Type B pancreatic cell (in vitro differentiated cells): ENCODE results near the gene AFTPH. TPM values are rescaled to one million over a fixed set of nuclear protein-coding genes. Genes with fewer than 3 reads are reported as not detected.
A peak's percentile ranks its signal among the peaks of the same experiment; 100 is the strongest.

Experiments used
- DNase-seq: peaks from one replicate; pipeline ENCODE4 v3.0.0; 2021; ENCODE audit warnings: mixed read lengths; ENCODE audit not compliant: unreplicated experiment; ENCODE audit errors: extremely low spot score
- H3K27ac Mint-ChIP-seq: 2 replicates; pipeline ENCODE4 v1.8.0; 2021; ENCODE audit warnings: mild to moderate bottlenecking, mixed read lengths
- H3K27me3 Mint-ChIP-seq: 2 replicates; pipeline ENCODE4 v1.8.0; 2021; ENCODE audit warnings: mixed read lengths
- H3K36me3 Mint-ChIP-seq: 2 replicates; pipeline ENCODE4 v1.8.0; 2021; ENCODE audit warnings: mixed read lengths
- H3K4me1 Mint-ChIP-seq: one replicate; pipeline ENCODE4 v1.8.0; 2021; ENCODE audit warnings: mixed read lengths; ENCODE audit not compliant: unreplicated experiment
- H3K4me3 Mint-ChIP-seq: 2 replicates; pipeline ENCODE4 v1.8.0; 2021; ENCODE audit warnings: mild to moderate bottlenecking, mixed read lengths
- H3K9me3 Mint-ChIP-seq: 2 replicates; pipeline ENCODE4 v1.8.0; 2021; ENCODE audit warnings: mixed read lengths
- CTCF ChIP-seq: fragments of 200-600 bp; sonication (generic); conservative IDR thresholded peaks from 2 replicates; pipeline ENCODE4 v1.5.0; 2021; ENCODE audit warnings: antibody characterized with exemption, mild to moderate bottlenecking
- total RNA-seq: library from RNA; stranded (reverse); gene quantifications from 2 replicates; pipeline ENCODE4 v1.2.1, GENCODE V29; 2021; ENCODE audit warnings: low replicate concordance

The AFTPH gene
- total RNA-seq, 1 donor from 2014 or later, result 26.4 TPM

GRCh38 chr2:64485961-64486360, 38.2 kb upstream of the AFTPH start:
- Mint-ChIP-seq H3K4me1 (peaks cover 35% of the 10 kb centered on the region), H3K4me3 (no peak overlapping the region), H3K27me3 (peaks cover 6% of the 10 kb centered on the region), H3K36me3 (no peaks in the 10 kb centered on the region), H3K9me3 (no peaks in the 10 kb centered on the region), H3K27ac (peak overlapping the region; percentile 44)
- no peak for TF ChIP-seq CTCF
- DNase-seq, result no peak

- peaks cover 6% of the 10 kb centered on the region for H3K27me3 Mint-ChIP-seq
- TF ChIP-seq CTCF, result no peak
- H3K4me3 Mint-ChIP-seq, result no peak overlapping the region
- H3K27ac Mint-ChIP-seq, result no peak overlapping the region
- DNase-seq, result no peak
- H3K4me1 Mint-ChIP-seq, result peaks cover 36% of the 10 kb centered on the region
- H3K9me3 Mint-ChIP-seq, result no peaks in the 10 kb centered on the region
- H3K36me3 Mint-ChIP-seq, result no peaks in the 10 kb centered on the region
Measured at GRCh38 chr2:64487256-64488049, 36.7 kb upstream of the AFTPH start.

DNA sequence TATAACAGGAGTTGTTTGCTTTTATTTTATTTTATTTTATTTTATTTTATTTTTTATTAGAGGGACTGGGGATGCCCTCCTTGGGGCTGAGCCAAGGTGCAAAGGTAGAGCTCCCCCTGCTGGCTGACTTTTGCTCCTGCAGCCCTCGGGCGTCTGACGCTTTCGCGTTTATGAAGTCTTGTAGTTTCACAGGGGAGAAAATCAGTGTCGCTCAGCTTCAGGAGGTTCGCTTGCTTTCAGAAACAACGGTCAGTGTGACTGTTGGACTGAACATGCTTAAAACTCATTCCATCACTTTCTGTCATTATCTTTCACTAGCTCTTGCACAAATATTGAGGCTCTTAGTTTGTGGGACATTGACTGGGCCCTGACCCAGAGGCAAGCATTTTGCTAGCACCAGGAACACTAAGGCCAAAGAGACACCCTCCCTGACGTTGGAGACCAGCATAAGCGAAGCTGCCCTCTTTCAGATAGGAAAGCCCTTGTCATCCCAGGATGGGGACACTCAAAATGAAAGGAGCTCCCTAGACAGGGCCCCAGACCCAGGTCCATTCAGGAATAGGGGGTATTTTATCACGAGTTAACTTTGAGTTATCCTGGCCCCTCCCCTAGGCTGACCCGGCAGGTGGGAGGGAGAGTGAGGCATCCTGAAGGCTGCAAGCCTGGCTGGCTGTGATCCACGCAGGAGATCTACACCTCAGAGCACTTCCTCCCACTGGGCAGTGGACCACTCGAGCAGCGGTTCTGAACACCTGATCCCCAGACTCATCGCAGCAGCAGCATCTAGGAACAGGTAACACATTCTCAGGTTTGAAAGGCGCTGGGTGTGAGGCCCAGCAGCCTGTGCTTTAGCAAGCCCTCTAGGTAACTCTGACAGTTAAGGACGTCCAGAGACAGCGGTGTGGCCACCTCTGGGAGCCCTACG, 35.8 kb upstream of the AFTPH start:
- H3K27me3 Mint-ChIP-seq, result peaks cover 6% of the 10 kb centered on the region
- peaks cover 35% of the 10 kb centered on the region for H3K4me1 Mint-ChIP-seq
- no peak overlapping the region for H3K4me3 Mint-ChIP-seq
- no peaks in the 10 kb centered on the region for H3K36me3 Mint-ChIP-seq
- peak; percentile 99 for TF ChIP-seq CTCF
- H3K9me3 Mint-ChIP-seq, result no peaks in the 10 kb centered on the region
- DNase-seq, result peak; percentile 78
- H3K27ac Mint-ChIP-seq, result no peak overlapping the region

DNA sequence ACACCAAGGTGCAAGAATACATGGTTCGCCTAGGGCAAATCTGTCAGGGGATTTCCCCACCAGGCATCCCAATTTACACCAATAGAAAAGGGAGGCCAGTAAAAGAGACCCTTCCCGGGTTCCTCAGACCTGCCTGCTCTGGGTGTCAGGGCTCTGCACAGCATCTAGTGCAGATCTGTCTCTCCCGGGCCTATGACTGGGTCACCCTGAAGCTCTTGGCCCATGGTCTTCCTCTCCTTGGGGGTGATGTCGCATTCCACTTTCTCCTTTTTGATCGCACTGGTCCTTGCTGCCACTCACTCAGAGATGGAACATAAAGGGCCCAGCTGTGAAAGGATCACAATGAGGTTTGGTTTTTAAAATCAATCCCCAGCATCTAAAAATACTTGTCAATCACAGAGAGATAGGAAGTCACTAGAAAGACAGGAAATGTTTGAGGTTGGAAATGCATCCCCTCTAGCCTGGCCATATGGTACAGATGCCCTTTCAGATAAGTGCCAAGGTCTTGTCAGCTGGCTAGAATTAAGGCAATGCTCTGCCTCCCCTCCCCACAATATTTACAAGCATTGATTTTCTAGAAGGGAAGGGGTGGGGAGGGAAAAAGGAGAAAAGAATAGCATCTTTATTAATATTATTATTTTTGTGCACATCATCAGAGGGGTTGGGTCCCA, 34.9 kb upstream of the AFTPH start:
- no peak overlapping the region for H3K27ac Mint-ChIP-seq
- no peaks in the 10 kb centered on the region for H3K36me3 Mint-ChIP-seq
- peaks cover 35% of the 10 kb centered on the region for H3K4me1 Mint-ChIP-seq
- peaks cover 6% of the 10 kb centered on the region for H3K27me3 Mint-ChIP-seq
- TF ChIP-seq CTCF, result no peak
- no peak overlapping the region for H3K4me3 Mint-ChIP-seq
- DNase-seq, result no peak
- H3K9me3 Mint-ChIP-seq, result no peaks in the 10 kb centered on the region

DNA sequence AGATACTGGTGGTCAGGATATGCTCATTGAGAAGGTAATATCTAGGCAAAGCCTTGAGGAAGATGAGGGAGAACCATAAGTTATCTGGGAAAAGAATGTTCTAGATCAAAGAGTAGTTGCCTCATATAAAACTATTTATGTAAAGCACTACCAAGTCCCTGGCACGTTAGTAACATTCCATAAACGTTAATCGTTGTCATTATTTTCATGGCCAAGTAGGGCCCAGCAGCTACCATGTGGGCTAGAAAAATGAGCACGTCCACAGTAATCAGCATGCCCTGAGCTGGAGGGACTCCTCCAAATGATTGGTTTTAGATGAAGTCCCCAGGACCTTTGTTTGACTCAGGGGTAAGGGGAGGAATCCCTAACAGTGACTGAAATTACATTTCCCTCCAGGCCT, 32.7 kb upstream of the AFTPH start:
- Mint-ChIP-seq H3K9me3 (no peaks in the 10 kb centered on the region), H3K4me3 (no peak overlapping the region), H3K36me3 (no peaks in the 10 kb centered on the region), H3K4me1 (peaks cover 24% of the 10 kb centered on the region), H3K27me3 (peaks cover 3% of the 10 kb centered on the region), H3K27ac (no peak overlapping the region)
- DNase-seq, result no peak
- TF ChIP-seq CTCF, result no peak
